IPS-NIHi7 (cell line): ENCODE data around the gene KLHL17.
"Not testable (repeated sequence)": the region's sequence is repeated elsewhere in the genome, so short reads cannot be mapped to it uniquely, and the experiment has no call there.

Experiments used
- DNase-seq: peaks from one replicate; pipeline ENCODE4 v3.0.0; 2012; ENCODE audit warnings: mixed read lengths; ENCODE audit errors: extremely low spot score

Gene KLHL17

GRCh38 chr1:936348-937264 lies 23.8 kb upstream of the KLHL17 start:
- no peak for DNase-seq

- DNase-seq = no peak
Observed at GRCh38 chr1:937521-937920, 22.9 kb upstream of the KLHL17 start.

GRCh38 chr1:938088-938683 lies 22.2 kb upstream of the KLHL17 start:
- DNase-seq = no peak

GRCh38 chr1:938711-939489 lies 21.5 kb upstream of the KLHL17 start:
- DNase-seq = peak; percentile 75

- no peak for DNase-seq
Observed at GRCh38 chr1:939511-940106, 20.8 kb upstream of the KLHL17 start.

- DNase-seq = peak; percentile 68
Observed at GRCh38 chr1:940107-941014, 20.0 kb upstream of the KLHL17 start.

GRCh38 chr1:941015-941587 lies 19.3 kb upstream of the KLHL17 start:
- no peak for DNase-seq

GRCh38 chr1:941588-942383 lies 18.6 kb upstream of the KLHL17 start:
- peak; percentile 86 for DNase-seq

GRCh38 chr1:942411-942821 lies 18.0 kb upstream of the KLHL17 start:
- DNase-seq = peak; percentile 59

- DNase-seq = no peak
Observed at GRCh38 chr1:942864-943533, 17.4 kb upstream of the KLHL17 start.

GRCh38 chr1:943545-944340 lies 16.6 kb upstream of the KLHL17 start:
- peak; percentile 40 for DNase-seq

- DNase-seq = no peak
Observed at GRCh38 chr1:944341-945325, 15.8 kb upstream of the KLHL17 start.

- no peak for DNase-seq
Observed at GRCh38 chr1:945688-946556, 14.5 kb upstream of the KLHL17 start.

GRCh38 chr1:946811-947210 lies 13.6 kb upstream of the KLHL17 start:
- not testable (repeated sequence) for DNase-seq

GRCh38 chr1:947958-948357 lies 12.4 kb upstream of the KLHL17 start:
- no peak for DNase-seq

- no peak for DNase-seq
Observed at GRCh38 chr1:950268-950667, 10.1 kb upstream of the KLHL17 start.
